Eye (tissue), 1 donor: ENCODE results near the gene CCBE1.

ENCODE experiments used
- DNase-seq: peaks from one replicate; pipeline ENCODE4 v3.0.0-alpha.2; 2015

CCBE1 gene

GRCh38 chr18:59612381-59612780 lies 84.8 kb downstream of the CCBE1 start:
- peak; percentile 85 for DNase-seq

GRCh38 chr18:59610546-59611140 lies 86.6 kb downstream of the CCBE1 start:
- no peak for DNase-seq

- DNase-seq = no peak
Measured at GRCh38 chr18:59609654-59610053, 87.6 kb downstream of the CCBE1 start.

GRCh38 chr18:59607471-59607870 lies 89.8 kb downstream of the CCBE1 start:
- DNase-seq = no peak

GRCh38 chr18:59607078-59607379 lies 90.2 kb downstream of the CCBE1 start:
- DNase-seq = no peak

GRCh38 chr18:59606193-59607077 lies 90.8 kb downstream of the CCBE1 start:
- DNase-seq = peak; percentile 23

GRCh38 chr18:59605633-59606192 lies 91.5 kb downstream of the CCBE1 start:
- DNase-seq = no peak

- DNase-seq = no peak
Measured at GRCh38 chr18:59604877-59605276, 92.3 kb downstream of the CCBE1 start.

GRCh38 chr18:59597049-59597448 lies 100.2 kb downstream of the CCBE1 start:
- no peak for DNase-seq

- peak; percentile 32 for DNase-seq
Measured at GRCh38 chr18:59593291-59593717, 103.9 kb downstream of the CCBE1 start.

- no peak for DNase-seq
Measured at GRCh38 chr18:59592624-59593023, 104.6 kb downstream of the CCBE1 start.

- no peak for DNase-seq
Measured at GRCh38 chr18:59582395-59582794, 114.8 kb downstream of the CCBE1 start.

- no peak for DNase-seq
Measured at GRCh38 chr18:59579509-59579908, 117.7 kb downstream of the CCBE1 start.

GRCh38 chr18:59577386-59577655 lies 119.9 kb downstream of the CCBE1 start:
- DNase-seq = no peak

GRCh38 chr18:59576541-59577385 lies 120.5 kb downstream of the CCBE1 start:
- peak; percentile 52 for DNase-seq

GRCh38 chr18:59575995-59576394 lies 121.2 kb downstream of the CCBE1 start:
- no peak for DNase-seq

GRCh38 chr18:59573962-59574361 lies 123.3 kb downstream of the CCBE1 start:
- no peak for DNase-seq

- peak; percentile 35 for DNase-seq
Measured at GRCh38 chr18:59571902-59572301, 125.3 kb downstream of the CCBE1 start.

GRCh38 chr18:59570796-59571195 lies 126.4 kb downstream of the CCBE1 start:
- no peak for DNase-seq

GRCh38 chr18:59570101-59570775 lies 127.0 kb downstream of the CCBE1 start:
- DNase-seq = peak; percentile 87

- no peak for DNase-seq
Measured at GRCh38 chr18:59569390-59569791, 127.8 kb downstream of the CCBE1 start.

GRCh38 chr18:59567431-59567830 lies 129.8 kb downstream of the CCBE1 start:
- no peak for DNase-seq

GRCh38 chr18:59566533-59566971 lies 130.7 kb downstream of the CCBE1 start:
- no peak for DNase-seq
